Erythroblast (primary cell): ENCODE results near the gene NELFCD.

Experiments used
- GATA1 ChIP-seq: IDR thresholded peaks from 2 replicates; pipeline ENCODE4 v1.6.1; 2011; ENCODE audit warnings: low read depth, mild to moderate bottlenecking, control low read depth, low read length, moderate library complexity
- POLR2A ChIP-seq: IDR thresholded peaks from 2 replicates; pipeline ENCODE4 v1.6.1; 2011; ENCODE audit warnings: mild to moderate bottlenecking, low read length

DNA sequence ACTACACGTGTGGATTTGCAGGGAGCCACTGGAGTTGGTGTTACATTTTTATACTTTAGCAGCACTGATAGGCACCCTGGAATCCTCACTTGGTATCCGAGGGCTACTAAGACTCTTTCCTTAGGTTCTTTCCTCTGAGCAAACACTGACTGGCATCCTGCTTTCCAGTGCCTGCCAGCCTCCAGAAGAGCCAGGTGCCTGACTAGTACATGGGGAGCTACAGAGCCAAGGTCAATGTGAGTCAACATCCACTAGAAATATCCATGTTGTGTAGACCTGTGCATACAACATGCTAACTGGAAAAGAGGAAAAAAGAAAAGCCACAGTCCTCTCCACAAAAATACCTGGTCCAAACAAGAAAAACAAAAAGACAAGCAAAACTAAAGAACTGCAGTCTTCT, 44.0 kb downstream of the NELFCD start:
- TF ChIP-seq POLR2A (no peak), GATA1 (no peak)
